HL-60 (cell line): Measurements from ENCODE around the gene ANO9.

Source experiments
- GABPA ChIP-seq: IDR thresholded peaks from 2 replicates; pipeline ENCODE4 v1.6.1; 2012; ENCODE audit warnings: low read depth
- POLR2AphosphoS5 ChIP-seq: IDR thresholded peaks from 2 replicates; pipeline ENCODE4 v1.6.1; 2012; ENCODE audit warnings: low read depth
- REST ChIP-seq: IDR thresholded peaks from 2 replicates; pipeline ENCODE4 v1.6.1; 2012; ENCODE audit warnings: low read depth; ENCODE audit not compliant: insufficient replicate concordance
- TF ChIP-seq, protein P1 (sequence below): IDR thresholded peaks from one replicate; pipeline ENCODE4 v1.5.1; 2011; ENCODE audit warnings: low read length, control low read depth, inconsistent platforms; ENCODE audit not compliant: insufficient read depth

DNA sequence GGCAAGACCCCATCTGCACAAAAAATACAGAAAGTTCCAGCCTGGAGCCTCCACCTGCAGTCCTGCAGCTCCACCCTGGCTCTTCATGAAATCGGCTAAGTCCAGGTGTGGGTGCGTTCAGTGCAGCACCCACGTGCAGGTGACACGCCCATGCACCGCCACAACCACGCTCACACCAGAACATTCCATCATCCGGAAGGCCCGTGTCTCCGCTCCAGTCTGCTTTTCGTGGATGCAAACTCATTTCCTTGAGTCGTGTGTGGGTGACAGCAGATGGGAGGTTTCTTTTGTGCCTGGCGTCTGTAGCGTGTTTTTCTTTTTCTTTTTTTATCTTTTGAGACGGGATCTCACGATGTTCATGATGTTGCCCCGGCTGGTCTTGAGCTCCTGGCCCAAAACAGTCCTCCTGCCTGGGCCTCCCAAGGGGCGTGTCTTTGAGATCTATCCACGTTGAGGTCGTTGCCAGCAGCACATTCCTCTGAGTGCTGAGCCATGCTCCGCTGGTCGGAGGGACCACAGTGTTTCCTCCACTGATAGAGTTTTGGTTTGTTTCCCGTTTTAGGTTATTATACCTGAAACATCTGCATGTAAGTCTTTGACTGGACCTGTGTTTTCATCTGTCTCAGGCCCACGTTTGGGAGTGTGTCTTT is 15.4 kb upstream of the ANO9 start:
- TF ChIP-seq, protein P1, sequence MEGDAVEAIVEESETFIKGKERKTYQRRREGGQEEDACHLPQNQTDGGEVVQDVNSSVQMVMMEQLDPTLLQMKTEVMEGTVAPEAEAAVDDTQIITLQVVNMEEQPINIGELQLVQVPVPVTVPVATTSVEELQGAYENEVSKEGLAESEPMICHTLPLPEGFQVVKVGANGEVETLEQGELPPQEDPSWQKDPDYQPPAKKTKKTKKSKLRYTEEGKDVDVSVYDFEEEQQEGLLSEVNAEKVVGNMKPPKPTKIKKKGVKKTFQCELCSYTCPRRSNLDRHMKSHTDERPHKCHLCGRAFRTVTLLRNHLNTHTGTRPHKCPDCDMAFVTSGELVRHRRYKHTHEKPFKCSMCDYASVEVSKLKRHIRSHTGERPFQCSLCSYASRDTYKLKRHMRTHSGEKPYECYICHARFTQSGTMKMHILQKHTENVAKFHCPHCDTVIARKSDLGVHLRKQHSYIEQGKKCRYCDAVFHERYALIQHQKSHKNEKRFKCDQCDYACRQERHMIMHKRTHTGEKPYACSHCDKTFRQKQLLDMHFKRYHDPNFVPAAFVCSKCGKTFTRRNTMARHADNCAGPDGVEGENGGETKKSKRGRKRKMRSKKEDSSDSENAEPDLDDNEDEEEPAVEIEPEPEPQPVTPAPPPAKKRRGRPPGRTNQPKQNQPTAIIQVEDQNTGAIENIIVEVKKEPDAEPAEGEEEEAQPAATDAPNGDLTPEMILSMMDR = no peak
- no peak for TF ChIP-seq POLR2AphosphoS5
- no peak for TF ChIP-seq REST
- no peak for TF ChIP-seq GABPA
